ENCODE measurements around the gene ZFAND4.

DNA sequence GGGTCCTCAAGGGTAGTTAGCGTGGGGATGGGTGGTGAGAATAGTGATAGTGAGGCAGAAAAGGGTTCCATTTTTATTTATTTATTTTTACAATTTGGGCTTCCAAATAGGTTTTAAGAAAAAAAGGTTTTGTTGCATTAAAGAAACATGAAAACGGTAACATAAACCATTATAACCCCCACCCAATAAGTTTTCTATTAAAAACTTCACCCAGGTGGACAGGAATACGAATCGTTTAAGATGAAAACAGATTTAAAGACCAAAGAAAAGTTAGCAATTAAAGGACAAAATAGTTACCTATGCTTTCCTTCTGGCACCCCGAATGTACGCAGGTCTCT, 78.7 kb downstream of the ZFAND4 start:
- TF ChIP-seq, protein P1, sequence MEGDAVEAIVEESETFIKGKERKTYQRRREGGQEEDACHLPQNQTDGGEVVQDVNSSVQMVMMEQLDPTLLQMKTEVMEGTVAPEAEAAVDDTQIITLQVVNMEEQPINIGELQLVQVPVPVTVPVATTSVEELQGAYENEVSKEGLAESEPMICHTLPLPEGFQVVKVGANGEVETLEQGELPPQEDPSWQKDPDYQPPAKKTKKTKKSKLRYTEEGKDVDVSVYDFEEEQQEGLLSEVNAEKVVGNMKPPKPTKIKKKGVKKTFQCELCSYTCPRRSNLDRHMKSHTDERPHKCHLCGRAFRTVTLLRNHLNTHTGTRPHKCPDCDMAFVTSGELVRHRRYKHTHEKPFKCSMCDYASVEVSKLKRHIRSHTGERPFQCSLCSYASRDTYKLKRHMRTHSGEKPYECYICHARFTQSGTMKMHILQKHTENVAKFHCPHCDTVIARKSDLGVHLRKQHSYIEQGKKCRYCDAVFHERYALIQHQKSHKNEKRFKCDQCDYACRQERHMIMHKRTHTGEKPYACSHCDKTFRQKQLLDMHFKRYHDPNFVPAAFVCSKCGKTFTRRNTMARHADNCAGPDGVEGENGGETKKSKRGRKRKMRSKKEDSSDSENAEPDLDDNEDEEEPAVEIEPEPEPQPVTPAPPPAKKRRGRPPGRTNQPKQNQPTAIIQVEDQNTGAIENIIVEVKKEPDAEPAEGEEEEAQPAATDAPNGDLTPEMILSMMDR (IDR thresholded peaks at IDR 0.05), result no peak
- TF ChIP-seq POLR2A (IDR thresholded peaks at IDR 0.05) (no peak), POLR2AphosphoS5 (IDR thresholded peaks at IDR 0.05) (no peak)
